ENCODE measurements around the gene HAVCR2.

HAVCR2 gene

GRCh38 chr5:157045601-157046000 is 63.2 kb downstream of the HAVCR2 start:
- DNase-seq (ENCODE audit: low spot score): no peak

GRCh38 chr5:157038568-157039187 is 70.2 kb downstream of the HAVCR2 start:
- DNase-seq (ENCODE audit: low spot score): no peak

Data from CD4-positive, alpha-beta T cell treated with Interleukin-6 at 100 ng/mL for 8 hours (primary cell).